ENCODE measurements around the gene NABP1.

NABP1 gene

DNA sequence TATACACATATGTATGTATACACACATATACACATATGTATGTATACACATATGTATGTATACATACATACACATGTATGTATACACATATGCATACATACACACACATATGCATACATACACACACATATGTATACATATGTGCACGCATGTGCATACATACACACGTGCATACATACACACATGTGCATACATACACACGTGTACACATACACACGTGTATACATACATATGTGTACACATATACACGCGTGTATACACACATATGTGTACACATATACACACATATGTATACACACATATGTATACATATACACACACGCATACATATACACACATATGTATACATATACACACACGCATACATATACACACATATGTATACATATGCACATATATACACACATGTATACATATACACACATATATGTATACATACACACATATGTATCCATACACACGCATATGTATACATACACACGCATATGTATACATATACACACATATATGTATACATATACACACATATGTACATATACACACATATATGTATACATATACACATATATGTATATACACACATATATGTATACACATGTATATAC is 21.5 kb downstream of the NABP1 start:
- Histone ChIP-seq H4K20me1 (ENCODE audit: insufficient read depth, low read length) (0 out of 2 replicates have a peak, but pooled peaks cover 4% of the 10 kb centered on the region), H3K27ac (ENCODE audit: low read length) (no peak overlapping the region), H3K9me3 (ENCODE audit: insufficient read depth, low read length, severe bottlenecking) (no peaks in the 10 kb centered on the region), H3K4me3 (ENCODE audit: low read depth in 1 of 2, low read length in 2 of 2) (no peak overlapping the region), H2AFZ (ENCODE audit: low read depth, low read length) (no peak overlapping the region), H3K9ac (ENCODE audit: low read depth, low read length) (no peak overlapping the region), H3K27me3 (ENCODE audit: insufficient read depth, low read length, poor library complexity) (peaks cover 13% of the 10 kb centered on the region), H3K36me3 (ENCODE audit: insufficient read depth, low read length) (no peaks in the 10 kb centered on the region), H3K4me2 (ENCODE audit: insufficient read depth, low read length) (no peak overlapping the region), H3K79me2 (ENCODE audit: insufficient read depth, low read length) (no peaks in the 10 kb centered on the region), H3K4me1 (ENCODE audit: insufficient read depth, low read length) (no peaks in the 10 kb centered on the region)
- no peak for ATAC-seq (ENCODE audit: insufficient read depth, low read depth)
- TF ChIP-seq, protein P1, sequence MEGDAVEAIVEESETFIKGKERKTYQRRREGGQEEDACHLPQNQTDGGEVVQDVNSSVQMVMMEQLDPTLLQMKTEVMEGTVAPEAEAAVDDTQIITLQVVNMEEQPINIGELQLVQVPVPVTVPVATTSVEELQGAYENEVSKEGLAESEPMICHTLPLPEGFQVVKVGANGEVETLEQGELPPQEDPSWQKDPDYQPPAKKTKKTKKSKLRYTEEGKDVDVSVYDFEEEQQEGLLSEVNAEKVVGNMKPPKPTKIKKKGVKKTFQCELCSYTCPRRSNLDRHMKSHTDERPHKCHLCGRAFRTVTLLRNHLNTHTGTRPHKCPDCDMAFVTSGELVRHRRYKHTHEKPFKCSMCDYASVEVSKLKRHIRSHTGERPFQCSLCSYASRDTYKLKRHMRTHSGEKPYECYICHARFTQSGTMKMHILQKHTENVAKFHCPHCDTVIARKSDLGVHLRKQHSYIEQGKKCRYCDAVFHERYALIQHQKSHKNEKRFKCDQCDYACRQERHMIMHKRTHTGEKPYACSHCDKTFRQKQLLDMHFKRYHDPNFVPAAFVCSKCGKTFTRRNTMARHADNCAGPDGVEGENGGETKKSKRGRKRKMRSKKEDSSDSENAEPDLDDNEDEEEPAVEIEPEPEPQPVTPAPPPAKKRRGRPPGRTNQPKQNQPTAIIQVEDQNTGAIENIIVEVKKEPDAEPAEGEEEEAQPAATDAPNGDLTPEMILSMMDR (IDR thresholded peaks at IDR 0.05; ENCODE audit: borderline replicate concordance, extremely low read depth, low read length, poor library complexity, severe bottlenecking): no peak
- TF ChIP-seq EZH2 (IDR thresholded peaks at IDR 0.05; ENCODE audit: borderline replicate concordance, low read depth, low read length, severe bottlenecking): no peak
- DNase-seq: no peak

DNA sequence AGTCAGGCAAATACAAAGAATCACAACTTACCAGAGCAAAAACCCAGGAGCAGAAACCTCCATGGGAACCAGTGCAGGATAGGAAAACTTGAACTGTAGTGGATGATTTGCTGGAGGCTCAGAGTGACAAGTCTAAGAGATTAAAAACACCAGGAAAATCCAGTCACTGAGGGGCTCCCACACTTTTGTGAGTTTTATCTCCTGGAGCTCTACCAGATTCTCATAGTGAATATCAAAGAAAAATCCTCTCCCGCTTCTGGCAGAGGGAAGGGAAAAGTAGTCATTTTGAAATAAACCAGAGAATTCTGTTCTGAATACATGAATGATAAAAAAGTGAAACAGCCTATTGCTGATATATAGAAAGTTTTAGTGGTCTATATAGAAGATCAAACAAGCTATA is 23.1 kb downstream of the NABP1 start:
- H3K27ac ChIP-seq (ENCODE audit: low read length): no peak overlapping the region
- no peak overlapping the region for H3K4me2 ChIP-seq (ENCODE audit: insufficient read depth, low read length)
- TF ChIP-seq, protein P1 (IDR thresholded peaks at IDR 0.05; ENCODE audit: borderline replicate concordance, extremely low read depth, low read length, poor library complexity, severe bottlenecking): no peak
- no peak for TF ChIP-seq EZH2 (IDR thresholded peaks at IDR 0.05; ENCODE audit: borderline replicate concordance, low read depth, low read length, severe bottlenecking)
- DNase-seq: no peak
- H3K4me3 ChIP-seq (ENCODE audit: low read depth in 1 of 2, low read length in 2 of 2): no peak overlapping the region
- no peaks in the 10 kb centered on the region for H3K36me3 ChIP-seq (ENCODE audit: insufficient read depth, low read length)
- H3K79me2 ChIP-seq (ENCODE audit: insufficient read depth, low read length): no peaks in the 10 kb centered on the region
- no peaks in the 10 kb centered on the region for H3K4me1 ChIP-seq (ENCODE audit: insufficient read depth, low read length)
- no peak overlapping the region for H3K9ac ChIP-seq (ENCODE audit: low read depth, low read length)
- H2AFZ ChIP-seq (ENCODE audit: low read depth, low read length): no peak overlapping the region
- H3K27me3 ChIP-seq (ENCODE audit: insufficient read depth, low read length, poor library complexity): peaks cover 25% of the 10 kb centered on the region
- 0 out of 2 replicates have a peak, but pooled peaks cover 2% of the 10 kb centered on the region for H4K20me1 ChIP-seq (ENCODE audit: insufficient read depth, low read length)
- no peak for ATAC-seq (ENCODE audit: insufficient read depth, low read depth)
- H3K9me3 ChIP-seq (ENCODE audit: insufficient read depth, low read length, severe bottlenecking): no peaks in the 10 kb centered on the region

DNA sequence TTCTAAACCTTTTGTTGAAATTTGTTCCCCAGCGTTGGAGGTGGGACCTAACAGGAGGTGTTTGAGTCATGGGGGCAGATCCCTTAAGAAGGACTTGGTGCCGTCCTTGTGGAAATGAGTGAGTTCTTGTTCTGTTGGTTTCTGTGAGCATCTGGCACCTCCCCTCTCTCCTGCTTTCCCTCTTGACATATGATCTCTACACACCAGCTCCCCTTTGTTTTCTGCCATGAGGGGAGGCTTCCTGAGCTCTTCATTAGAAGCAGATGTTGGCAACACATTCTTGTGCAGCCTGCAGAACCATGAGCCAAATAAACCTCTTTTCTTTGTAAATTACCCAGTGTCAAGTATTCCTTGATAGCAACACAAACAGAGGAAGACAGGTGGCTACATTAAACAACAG is 23.8 kb downstream of the NABP1 start:
- Histone ChIP-seq H4K20me1 (ENCODE audit: insufficient read depth, low read length) (no peaks in the 10 kb centered on the region), H3K4me1 (ENCODE audit: insufficient read depth, low read length) (no peaks in the 10 kb centered on the region), H3K36me3 (ENCODE audit: insufficient read depth, low read length) (no peaks in the 10 kb centered on the region), H3K4me2 (ENCODE audit: insufficient read depth, low read length) (no peak overlapping the region), H2AFZ (ENCODE audit: low read depth, low read length) (no peak overlapping the region), H3K9ac (ENCODE audit: low read depth, low read length) (no peak overlapping the region), H3K9me3 (ENCODE audit: insufficient read depth, low read length, severe bottlenecking) (no peaks in the 10 kb centered on the region), H3K4me3 (ENCODE audit: low read depth in 1 of 2, low read length in 2 of 2) (no peak overlapping the region), H3K27me3 (ENCODE audit: insufficient read depth, low read length, poor library complexity) (peaks cover 32% of the 10 kb centered on the region), H3K79me2 (ENCODE audit: insufficient read depth, low read length) (no peaks in the 10 kb centered on the region), H3K27ac (ENCODE audit: low read length) (no peak overlapping the region)
- DNase-seq (no peak), ATAC-seq (ENCODE audit: insufficient read depth, low read depth) (no peak)
- TF ChIP-seq, protein P1 (IDR thresholded peaks at IDR 0.05; ENCODE audit: borderline replicate concordance, extremely low read depth, low read length, poor library complexity, severe bottlenecking): no peak
- no peak for TF ChIP-seq EZH2 (IDR thresholded peaks at IDR 0.05; ENCODE audit: borderline replicate concordance, low read depth, low read length, severe bottlenecking)
